HepG2 (cell line): ENCODE data around the gene C1orf159. TPM values are rescaled to one million over a fixed set of nuclear protein-coding genes. Genes with fewer than 3 reads are reported as not detected.
A peak's percentile ranks its signal among the peaks of the same experiment; 100 is the strongest.

Experiments used
- CREB1 ChIP-seq, 2 experiments: fragments of 450-650 bp in 1 of 2; IDR thresholded peaks; 2 replicates each; pipeline ENCODE4 v1.6.1; 2016 to 2017; ENCODE audit warnings: control low read depth in 1 of 2, mild to moderate bottlenecking in 1 of 2, missing compliant biosample characterization in 1 of 2, missing genetic modification characterization in 1 of 2
- DMAP1 ChIP-seq: IDR thresholded peaks from 2 replicates; pipeline ENCODE4 v1.6.1; 2016
- DNMT3B ChIP-seq: conservative IDR thresholded peaks from 2 replicates; pipeline ENCODE4 v1.6.1; 2016; ENCODE audit warnings: missing biosample characterization, control low read depth
- ESRRA ChIP-seq: sonication (generic); formaldehyde crosslinking; IDR thresholded peaks from 2 replicates; pipeline ENCODE4 v1.5.1; 2020; ENCODE audit warnings: mild to moderate bottlenecking, low read depth, missing genetic modification reagents
- MYNN ChIP-seq: sonication (generic); formaldehyde crosslinking; IDR thresholded peaks from 2 replicates; pipeline ENCODE4 v1.4.0; 2020; ENCODE audit warnings: mild to moderate bottlenecking, low read depth, missing genetic modification reagents
- NR2F1 ChIP-seq, 2 experiments: fragments of 450-650 bp in 1 of 2; formaldehyde crosslinking in 1 of 2; IDR thresholded peaks; 2 replicates each; pipeline versions ENCODE4 v1.5.0 to v1.6.1; 2016 to 2020; ENCODE audit warnings: mild to moderate bottlenecking in 1 of 2, missing compliant biosample characterization in 1 of 2, missing genetic modification reagents in 1 of 2, moderate library complexity in 1 of 2
- PRDM4 ChIP-seq: sonication (generic); formaldehyde crosslinking; IDR thresholded peaks from 2 replicates; pipeline ENCODE4 v1.9.0; 2021; ENCODE audit warnings: missing genetic modification reagents, borderline replicate concordance
- SRSF1 ChIP-seq: fragments of 200-400 bp; formaldehyde crosslinking; optimal IDR thresholded peaks from 2 replicates; pipeline ENCODE3; 2017; ENCODE audit warnings: mild to moderate bottlenecking, low read depth, low read length, moderate library complexity
- ZBTB2 ChIP-seq: sonication (generic); formaldehyde crosslinking; IDR thresholded peaks from 2 replicates; pipeline ENCODE4 v1.8.0; 2022; ENCODE audit warnings: low read depth, missing genetic modification reagents
- ZC3H4 ChIP-seq: sonication (generic); formaldehyde crosslinking; IDR thresholded peaks from 2 replicates; pipeline ENCODE4 v1.4.0; 2020; ENCODE audit warnings: missing genetic modification reagents, borderline replicate concordance
- ZSCAN29 ChIP-seq: sonication (generic); formaldehyde crosslinking; conservative IDR thresholded peaks from 2 replicates; pipeline ENCODE4 v1.4.0; 2020; ENCODE audit warnings: mild to moderate bottlenecking, missing genetic modification reagents
- polyA plus RNA-seq, 8 experiments: library from polyadenylated mRNA; depleted of rRNA in 3 of 8; stranded (reverse) in 7 of 8; unstranded in 1 of 8; fragments of >200 nt; fragmentation: Illumina TruSeq in 4 of 8; extraction: Trizol in 4 of 8; gene quantifications; 2 replicates each; pipeline versions ENCODE4 v1.2.1 to v1.2.3, GENCODE V29; 2011 to 2016; ENCODE audit warnings: low read depth in 4 of 8, missing spikeins in 1 of 8, mixed read lengths in 1 of 8; ENCODE audit not compliant: insufficient read depth in 1 of 8
- total RNA-seq, 5 experiments: library from RNA; depleted of rRNA; stranded (reverse); fragments of >200 nt; fragmentation: Illumina TruSeq; extraction: Trizol; gene quantifications; 2 replicates each; pipeline ENCODE4 v1.2.3, GENCODE V29; 2016; ENCODE audit warnings: low read depth in 1 of 5
- TF ChIP-seq, protein P1 (sequence below): IDR thresholded peaks from 2 replicates; pipeline ENCODE4 v1.6.1; 2016; ENCODE audit warnings: missing compliant biosample characterization, missing genetic modification reagents, borderline replicate concordance
- TF ChIP-seq, protein P2 (sequence below): sonication (generic); formaldehyde crosslinking; IDR thresholded peaks from 2 replicates; pipeline ENCODE4 v1.5.1; 2020; ENCODE audit warnings: mild to moderate bottlenecking, missing genetic modification reagents, moderate library complexity
- TF ChIP-seq, protein P3 (sequence below): sonication (generic); formaldehyde crosslinking; IDR thresholded peaks from 2 replicates; pipeline ENCODE4 v1.4.0; 2020; ENCODE audit warnings: missing genetic modification reagents; ENCODE audit errors: not compliant biosample characterization
- TF ChIP-seq, protein P4 (sequence below): IDR thresholded peaks from 2 replicates; pipeline ENCODE4 v1.6.1; 2012; ENCODE audit warnings: inconsistent platforms

C1orf159 gene
- total and polyA plus RNA-seq, 2 of the 13 experiments (the other 11 are each of a cell fraction or from before 2014, with no cell fraction given) = 3.8 to 6.7 TPM

GRCh38 chr1:1156140-1157032, 40.5 kb upstream of the C1orf159 start (continued):
- no peak for TF ChIP-seq ZBTB2
- TF ChIP-seq SRSF1 = no peak
- no peak for TF ChIP-seq ZSCAN29
- TF ChIP-seq NR2F1 (CRISPR knock-in tag; IDR thresholded peaks at IDR 0.05) = no peak
- TF ChIP-seq DNMT3B = no peak
- TF ChIP-seq PRDM4 (CRISPR knock-in tag) = no peak
- TF ChIP-seq ZC3H4 (CRISPR knock-in tag) = no peak
- no peak for TF ChIP-seq ESRRA (CRISPR knock-in tag)
- TF ChIP-seq, protein P1, sequence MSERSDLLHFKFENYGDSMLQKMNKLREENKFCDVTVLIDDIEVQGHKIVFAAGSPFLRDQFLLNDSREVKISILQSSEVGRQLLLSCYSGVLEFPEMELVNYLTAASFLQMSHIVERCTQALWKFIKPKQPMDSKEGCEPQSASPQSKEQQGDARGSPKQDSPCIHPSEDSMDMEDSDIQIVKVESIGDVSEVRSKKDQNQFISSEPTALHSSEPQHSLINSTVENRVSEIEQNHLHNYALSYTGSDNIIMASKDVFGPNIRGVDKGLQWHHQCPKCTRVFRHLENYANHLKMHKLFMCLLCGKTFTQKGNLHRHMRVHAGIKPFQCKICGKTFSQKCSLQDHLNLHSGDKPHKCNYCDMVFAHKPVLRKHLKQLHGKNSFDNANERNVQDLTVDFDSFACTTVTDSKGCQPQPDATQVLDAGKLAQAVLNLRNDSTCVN (CRISPR knock-in tag) = no peak
- TF ChIP-seq, protein P2, sequence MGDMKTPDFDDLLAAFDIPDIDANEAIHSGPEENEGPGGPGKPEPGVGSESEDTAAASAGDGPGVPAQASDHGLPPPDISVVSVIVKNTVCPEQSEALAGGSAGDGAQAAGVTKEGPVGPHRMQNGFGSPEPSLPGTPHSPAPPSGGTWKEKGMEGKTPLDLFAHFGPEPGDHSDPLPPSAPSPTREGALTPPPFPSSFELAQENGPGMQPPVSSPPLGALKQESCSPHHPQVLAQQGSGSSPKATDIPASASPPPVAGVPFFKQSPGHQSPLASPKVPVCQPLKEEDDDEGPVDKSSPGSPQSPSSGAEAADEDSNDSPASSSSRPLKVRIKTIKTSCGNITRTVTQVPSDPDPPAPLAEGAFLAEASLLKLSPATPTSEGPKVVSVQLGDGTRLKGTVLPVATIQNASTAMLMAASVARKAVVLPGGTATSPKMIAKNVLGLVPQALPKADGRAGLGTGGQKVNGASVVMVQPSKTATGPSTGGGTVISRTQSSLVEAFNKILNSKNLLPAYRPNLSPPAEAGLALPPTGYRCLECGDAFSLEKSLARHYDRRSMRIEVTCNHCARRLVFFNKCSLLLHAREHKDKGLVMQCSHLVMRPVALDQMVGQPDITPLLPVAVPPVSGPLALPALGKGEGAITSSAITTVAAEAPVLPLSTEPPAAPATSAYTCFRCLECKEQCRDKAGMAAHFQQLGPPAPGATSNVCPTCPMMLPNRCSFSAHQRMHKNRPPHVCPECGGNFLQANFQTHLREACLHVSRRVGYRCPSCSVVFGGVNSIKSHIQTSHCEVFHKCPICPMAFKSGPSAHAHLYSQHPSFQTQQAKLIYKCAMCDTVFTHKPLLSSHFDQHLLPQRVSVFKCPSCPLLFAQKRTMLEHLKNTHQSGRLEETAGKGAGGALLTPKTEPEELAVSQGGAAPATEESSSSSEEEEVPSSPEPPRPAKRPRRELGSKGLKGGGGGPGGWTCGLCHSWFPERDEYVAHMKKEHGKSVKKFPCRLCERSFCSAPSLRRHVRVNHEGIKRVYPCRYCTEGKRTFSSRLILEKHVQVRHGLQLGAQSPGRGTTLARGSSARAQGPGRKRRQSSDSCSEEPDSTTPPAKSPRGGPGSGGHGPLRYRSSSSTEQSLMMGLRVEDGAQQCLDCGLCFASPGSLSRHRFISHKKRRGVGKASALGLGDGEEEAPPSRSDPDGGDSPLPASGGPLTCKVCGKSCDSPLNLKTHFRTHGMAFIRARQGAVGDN = peak; percentile 49
- no peak for TF ChIP-seq DMAP1
- TF ChIP-seq, protein P3, sequence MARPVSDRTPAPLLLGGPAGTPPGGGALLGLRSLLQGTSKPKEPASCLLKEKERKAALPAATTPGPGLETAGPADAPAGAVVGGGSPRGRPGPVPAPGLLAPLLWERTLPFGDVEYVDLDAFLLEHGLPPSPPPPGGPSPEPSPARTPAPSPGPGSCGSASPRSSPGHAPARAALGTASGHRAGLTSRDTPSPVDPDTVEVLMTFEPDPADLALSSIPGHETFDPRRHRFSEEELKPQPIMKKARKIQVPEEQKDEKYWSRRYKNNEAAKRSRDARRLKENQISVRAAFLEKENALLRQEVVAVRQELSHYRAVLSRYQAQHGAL (CRISPR knock-in tag) = no peak
- no peak for TF ChIP-seq CREB1 (IDR thresholded peaks at IDR 0.05)
- TF ChIP-seq CREB1 (CRISPR knock-in tag; IDR thresholded peaks at IDR 0.05) = no peak
- TF ChIP-seq, protein P4, sequence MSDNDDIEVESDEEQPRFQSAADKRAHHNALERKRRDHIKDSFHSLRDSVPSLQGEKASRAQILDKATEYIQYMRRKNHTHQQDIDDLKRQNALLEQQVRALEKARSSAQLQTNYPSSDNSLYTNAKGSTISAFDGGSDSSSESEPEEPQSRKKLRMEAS = peak; percentile 12; the same call in 1 of the 2 replicates
- TF ChIP-seq MYNN (CRISPR knock-in tag) = no peak
